Measurements from ENCODE around the gene PRR35. TPM values are rescaled to one million over a fixed set of nuclear protein-coding genes. Genes with fewer than 3 reads are reported as not detected.

The PRR35 gene
- total and polyA plus RNA-seq, 2 donors (not counting 3 experiments of a cell fraction or from before 2014, with no cell fraction given), result not detected

GRCh38 chr16:593807-594206 is 33.6 kb downstream of the PRR35 start:
- H3K27ac ChIP-seq (ENCODE audit: insufficient read depth, low read depth, low read length), result no peak overlapping the region
- no peak overlapping the region for H3K9ac ChIP-seq (replicated peaks; ENCODE audit: extremely low read depth, insufficient read depth, low read length)
- ChIA-PET POLR2A (no interaction called here), CTCF (interaction anchor here (1.6 kb wide), 1 partner anchor 14 kb away, joined by 5 read pairs; no protein-coding TSS in a partner anchor)
- intact Hi-C loops (cut with micrococcal nuclease), result no loop called here
- FAIRE-seq, result no peak
- no peak overlapping the region for H3K4me2 ChIP-seq (ENCODE audit: insufficient read depth, low read length)
- H2AFZ ChIP-seq (ENCODE audit: low read depth, low read length), result no peak overlapping the region
- peaks cover 8% of the 10 kb centered on the region for H3K4me1 ChIP-seq (ENCODE audit: control insufficient read depth, extremely low read depth, insufficient read depth, low read length)
- dilution Hi-C loops (cut with MboI; ENCODE audit: extremely low pct_ligation_motif_present, low sequenced_read_pairs), result no loop called here
- H3K27me3 ChIP-seq (ENCODE audit: control insufficient read depth in 2 of 2, insufficient read depth in 2 of 2, low read length in 2 of 2), result no peaks in the 10 kb centered on the region
- BruUV-seq (replicated peaks), result no TSS peak
- DNase-seq (ENCODE audit: low read depth, low spot score), result no peak
- H3K9me1 ChIP-seq (replicated peaks; ENCODE audit: control insufficient read depth, extremely low read depth, insufficient read depth, low read length), result no peaks in the 10 kb centered on the region
- H3K36me3 ChIP-seq (ENCODE audit: control insufficient read depth in 2 of 2, extremely low read depth in 1 of 2, insufficient read depth in 2 of 2, low read length in 2 of 2), result peaks cover 0 to 3% of the 10 kb centered on the region in 2 experiments
- H4K20me1 ChIP-seq (replicated peaks; ENCODE audit: control insufficient read depth, extremely low read depth, insufficient read depth, low read length), result no peaks in the 10 kb centered on the region
- peaks cover 22% of the 10 kb centered on the region for H3K79me2 ChIP-seq (ENCODE audit: control insufficient read depth, insufficient read depth, low read length)
- H3K4me3 ChIP-seq (replicated peaks in 1 of 3; ENCODE audit: insufficient read depth in 1 of 3, low read depth in 1 of 3, low read length in 3 of 3), result no peak overlapping the region
- TF ChIP-seq FOS (IDR thresholded peaks at IDR 0.05; ENCODE audit: borderline replicate concordance, insufficient read depth, low read length) (no peak), MYC (IDR thresholded peaks at IDR 0.05; ENCODE audit: low read depth, low read length) (no peak), POLR2A (IDR thresholded peaks at IDR 0.05; ENCODE audit: low read depth, low read length) (no peak), EZH2 (IDR thresholded peaks at IDR 0.05; ENCODE audit: borderline replicate concordance, low read depth, low read length, severe bottlenecking) (no peak), MAX (IDR thresholded peaks at IDR 0.05; ENCODE audit: insufficient read depth, insufficient read length) (no peak), POLR2AphosphoS5 (IDR thresholded peaks at IDR 0.05; ENCODE audit: insufficient read depth, low read depth, low read length) (no peak)
- no peaks in the 10 kb centered on the region for H3K9me3 ChIP-seq (replicated peaks; ENCODE audit: control insufficient read depth, insufficient read depth, low read length)

GRCh38 chr16:595094-595528 is 34.9 kb downstream of the PRR35 start:
- peaks cover 8% of the 10 kb centered on the region for H3K4me1 ChIP-seq (ENCODE audit: control insufficient read depth, extremely low read depth, insufficient read depth, low read length)
- no peak overlapping the region for H3K4me3 ChIP-seq (replicated peaks in 1 of 3; ENCODE audit: insufficient read depth in 1 of 3, low read depth in 1 of 3, low read length in 3 of 3)
- ChIA-PET CTCF (no interaction called here), POLR2A (no interaction called here)
- H3K9ac ChIP-seq (replicated peaks; ENCODE audit: extremely low read depth, insufficient read depth, low read length), result no peak overlapping the region
- no peak overlapping the region for H3K27ac ChIP-seq (ENCODE audit: insufficient read depth, low read depth, low read length)
- H3K4me2 ChIP-seq (ENCODE audit: insufficient read depth, low read length), result no peak overlapping the region
- no peaks in the 10 kb centered on the region for H3K9me1 ChIP-seq (replicated peaks; ENCODE audit: control insufficient read depth, extremely low read depth, insufficient read depth, low read length)
- H3K36me3 ChIP-seq (ENCODE audit: control insufficient read depth in 2 of 2, extremely low read depth in 1 of 2, insufficient read depth in 2 of 2, low read length in 2 of 2), result peaks cover 0 to 3% of the 10 kb centered on the region in 2 experiments
- dilution Hi-C loops (cut with MboI; ENCODE audit: extremely low pct_ligation_motif_present, low sequenced_read_pairs) (no loop called here), intact Hi-C loops (cut with micrococcal nuclease) (no loop called here)
- peaks cover 22% of the 10 kb centered on the region for H3K79me2 ChIP-seq (ENCODE audit: control insufficient read depth, insufficient read depth, low read length)
- FAIRE-seq (no peak), DNase-seq (ENCODE audit: low read depth, low spot score) (no peak)
- H3K9me3 ChIP-seq (replicated peaks; ENCODE audit: control insufficient read depth, insufficient read depth, low read length), result no peaks in the 10 kb centered on the region
- BruUV-seq (replicated peaks), result no TSS peak
- no peaks in the 10 kb centered on the region for H4K20me1 ChIP-seq (replicated peaks; ENCODE audit: control insufficient read depth, extremely low read depth, insufficient read depth, low read length)
- no peak for TF ChIP-seq POLR2A (IDR thresholded peaks at IDR 0.05; ENCODE audit: low read depth, low read length)
- no peak for TF ChIP-seq EZH2 (IDR thresholded peaks at IDR 0.05; ENCODE audit: borderline replicate concordance, low read depth, low read length, severe bottlenecking)
- no peak for TF ChIP-seq MAX (IDR thresholded peaks at IDR 0.05; ENCODE audit: insufficient read depth, insufficient read length)
- no peak for TF ChIP-seq CTCF (IDR thresholded peaks at IDR 0.05; ENCODE audit: extremely low read depth in 1 of 2, insufficient read depth in 1 of 2, low read depth in 1 of 2, low read length in 2 of 2)
- no peak for TF ChIP-seq JUN (IDR thresholded peaks at IDR 0.05; ENCODE audit: borderline replicate concordance, insufficient read depth, insufficient read length, low read depth)
- no peak for TF ChIP-seq POLR2AphosphoS5 (IDR thresholded peaks at IDR 0.05; ENCODE audit: insufficient read depth, low read depth, low read length)
- TF ChIP-seq GATA2 (IDR thresholded peaks at IDR 0.05; ENCODE audit: insufficient read depth, insufficient read length, low read depth, low read length), result no peak
- no peak for TF ChIP-seq MYC (IDR thresholded peaks at IDR 0.05; ENCODE audit: low read depth, low read length)
- TF ChIP-seq FOS (IDR thresholded peaks at IDR 0.05; ENCODE audit: borderline replicate concordance, insufficient read depth, low read length), result no peak
- H2AFZ ChIP-seq (ENCODE audit: low read depth, low read length), result no peak overlapping the region
- H3K27me3 ChIP-seq (ENCODE audit: control insufficient read depth in 2 of 2, insufficient read depth in 2 of 2, low read length in 2 of 2), result no peaks in the 10 kb centered on the region

All from endothelial cell of umbilical vein (primary cell).